ENCODE data around the gene OR6C6.

GRCh38 chr12:55330446-55330845 is 34.1 kb upstream of the OR6C6 start, which contains the start of gene OR6C3:
- no peak for TF ChIP-seq CTCF (conservative IDR thresholded peaks at IDR 0.05; ENCODE audit: low read depth, low read length)
- no peak for TF ChIP-seq EZH2 (IDR thresholded peaks at IDR 0.05; ENCODE audit: borderline replicate concordance, low read depth, low read length, poor library complexity, severe bottlenecking)

Measured in A673 (cell line).